GM21526 (cell line): Measurements from ENCODE around the gene FHOD3.

Experiments
- ATAC-seq: cut with Tn5 transposase; IDR thresholded peaks from one replicate; pipeline ENCODE4 v1.9.1; 2021; ENCODE audit warnings: moderate library complexity; ENCODE audit not compliant: unreplicated experiment, low FRiP score

Gene FHOD3

DNA sequence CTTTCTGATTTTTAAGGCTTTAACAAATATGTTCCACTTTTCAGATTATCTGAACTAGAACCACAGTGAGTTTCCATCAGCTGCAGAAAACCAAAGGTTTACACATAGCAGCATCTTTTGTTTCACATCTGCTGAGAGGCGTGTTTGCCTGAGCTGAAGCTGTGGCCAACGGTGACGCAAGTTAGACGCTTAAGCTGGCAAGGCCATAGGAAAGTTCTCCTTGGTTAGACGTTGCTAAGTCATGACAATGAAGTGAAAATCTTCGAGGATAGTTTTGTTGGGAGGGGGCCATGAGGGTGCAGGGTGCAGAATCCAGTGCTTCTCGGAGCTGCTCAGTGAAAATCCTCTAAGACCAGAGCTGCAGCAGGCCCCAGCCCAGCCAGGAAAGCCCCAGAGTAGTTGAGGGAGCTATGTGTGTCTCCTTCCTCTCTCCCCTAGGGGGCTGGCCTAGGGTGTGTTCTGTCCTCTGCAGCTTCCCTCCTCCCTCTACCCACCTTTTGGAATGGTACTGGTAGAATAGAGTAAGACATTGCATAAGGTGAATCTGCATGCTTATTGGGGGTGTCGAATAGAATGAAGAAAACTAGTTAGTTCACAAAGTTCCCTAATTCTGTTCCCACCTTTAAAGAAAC, 105.4 kb downstream of the FHOD3 start:
- ATAC-seq = no peak

DNA sequence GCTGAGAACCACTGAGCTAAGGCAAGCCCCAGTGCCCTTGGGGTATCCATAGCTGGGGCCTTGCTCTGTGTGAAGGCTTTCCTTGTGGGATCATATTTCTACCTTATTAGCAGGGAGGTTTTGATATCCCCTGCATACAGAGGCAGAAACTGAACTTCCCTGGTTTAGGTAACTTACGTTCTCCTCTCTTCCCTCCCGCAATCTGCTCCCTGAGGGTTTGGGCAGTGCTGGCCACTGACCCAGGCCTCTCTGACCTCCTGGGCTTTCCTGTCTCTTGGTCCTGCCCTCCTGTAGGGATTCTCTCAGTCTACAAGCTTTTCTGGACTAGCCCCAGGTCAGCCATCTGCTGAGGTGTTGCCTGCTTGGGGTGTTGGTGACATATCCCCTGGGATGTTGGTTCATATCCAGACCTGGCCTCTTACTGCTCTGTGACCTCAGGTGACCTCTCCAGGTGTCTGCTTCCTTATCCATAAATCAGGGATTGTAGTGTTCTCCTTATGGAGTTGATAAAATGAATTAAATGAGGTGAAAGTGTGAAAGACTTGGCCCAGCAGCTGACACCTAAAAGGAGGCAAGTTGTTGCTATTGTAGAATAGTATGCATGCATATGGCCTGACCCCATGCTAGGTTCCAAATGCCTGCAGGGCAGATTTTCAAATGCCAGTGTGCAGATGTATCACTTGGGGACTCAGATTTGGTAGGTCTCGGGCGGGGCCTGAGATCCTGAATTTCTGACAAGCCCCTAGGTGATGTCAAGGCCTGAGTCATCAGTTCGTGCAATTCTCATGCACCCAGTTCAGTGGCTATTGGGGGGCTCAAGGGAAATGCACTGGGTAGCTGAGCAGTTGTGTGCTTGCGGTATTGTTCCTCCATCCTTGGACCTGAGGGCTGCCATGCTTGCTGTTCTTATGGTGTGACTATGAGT, 106.6 kb downstream of the FHOD3 start:
- no peak for ATAC-seq

GRCh38 chr18:36405611-36406010, 108.1 kb downstream of the FHOD3 start:
- ATAC-seq = no peak

DNA sequence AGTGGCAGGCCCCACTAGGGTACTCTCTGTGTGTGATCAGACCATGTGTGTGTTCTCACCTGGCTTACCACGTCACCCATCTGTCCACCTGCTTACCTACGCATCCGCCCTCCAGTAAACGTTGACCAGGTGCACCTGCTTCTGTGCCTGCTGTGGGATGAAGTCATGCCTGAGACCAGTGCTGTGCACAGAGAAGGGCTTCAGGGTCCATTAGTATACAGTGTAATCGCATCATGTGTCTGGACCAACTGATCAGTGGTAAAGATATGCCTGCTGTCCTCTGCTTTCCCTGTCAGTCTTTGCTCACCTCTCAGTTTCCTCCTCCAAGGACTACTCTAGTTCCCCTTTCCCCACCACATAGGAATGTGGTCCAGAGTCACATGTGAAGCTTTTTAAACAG, 109.3 kb downstream of the FHOD3 start:
- ATAC-seq = no peak

GRCh38 chr18:36408606-36409005, 111.1 kb downstream of the FHOD3 start:
- ATAC-seq = no peak

GRCh38 chr18:36409779-36410178, 112.3 kb downstream of the FHOD3 start:
- no peak for ATAC-seq

- ATAC-seq = no peak
These were observed 112.8 kb downstream of the FHOD3 start for GRCh38 chr18:36410346-36410745.

- ATAC-seq = no peak
These were observed 114.2 kb downstream of the FHOD3 start for GRCh38 chr18:36411745-36412168.

DNA sequence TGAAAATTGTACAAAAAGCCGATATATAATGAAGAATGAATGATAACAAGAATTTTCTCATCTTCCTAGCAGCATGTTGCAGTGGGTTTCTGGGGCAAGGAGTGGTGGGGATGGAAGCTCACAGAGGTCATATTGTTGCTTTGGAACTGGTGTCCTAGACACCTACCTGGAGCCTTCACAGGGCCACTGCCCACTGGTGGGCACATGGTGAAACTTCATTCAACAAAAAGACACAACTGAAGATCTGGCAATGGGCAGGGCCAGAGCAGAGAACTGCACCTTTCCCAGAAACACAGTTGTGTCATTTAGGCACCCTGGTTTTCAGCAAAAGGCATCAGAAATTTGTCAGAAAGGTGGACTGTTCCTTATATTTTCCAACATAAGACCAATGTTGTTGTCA, 115.3 kb downstream of the FHOD3 start:
- ATAC-seq = no peak

DNA sequence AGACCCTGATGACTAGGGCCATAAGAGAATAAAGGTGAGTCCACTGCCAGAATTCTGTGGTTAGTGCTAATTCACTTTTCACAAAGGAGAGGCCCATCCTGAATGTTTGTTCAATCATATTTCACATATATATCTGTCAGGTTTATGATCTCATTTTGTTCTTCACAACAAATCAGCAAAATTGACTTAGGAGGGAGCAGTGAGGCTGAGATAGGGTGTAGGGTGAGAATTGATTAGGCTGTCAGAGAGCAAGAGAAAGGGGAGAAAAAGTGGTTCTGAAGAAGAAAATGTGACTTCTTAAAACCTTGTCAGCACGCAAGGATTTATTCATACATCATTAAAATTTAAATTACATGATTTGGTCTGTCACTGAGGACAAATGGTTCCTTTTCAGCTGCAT, 117.7 kb downstream of the FHOD3 start:
- no peak for ATAC-seq

GRCh38 chr18:36415625-36416024, 118.1 kb downstream of the FHOD3 start:
- ATAC-seq = no peak

- ATAC-seq = no peak
These were observed 121.8 kb downstream of the FHOD3 start for GRCh38 chr18:36419188-36419899.

DNA sequence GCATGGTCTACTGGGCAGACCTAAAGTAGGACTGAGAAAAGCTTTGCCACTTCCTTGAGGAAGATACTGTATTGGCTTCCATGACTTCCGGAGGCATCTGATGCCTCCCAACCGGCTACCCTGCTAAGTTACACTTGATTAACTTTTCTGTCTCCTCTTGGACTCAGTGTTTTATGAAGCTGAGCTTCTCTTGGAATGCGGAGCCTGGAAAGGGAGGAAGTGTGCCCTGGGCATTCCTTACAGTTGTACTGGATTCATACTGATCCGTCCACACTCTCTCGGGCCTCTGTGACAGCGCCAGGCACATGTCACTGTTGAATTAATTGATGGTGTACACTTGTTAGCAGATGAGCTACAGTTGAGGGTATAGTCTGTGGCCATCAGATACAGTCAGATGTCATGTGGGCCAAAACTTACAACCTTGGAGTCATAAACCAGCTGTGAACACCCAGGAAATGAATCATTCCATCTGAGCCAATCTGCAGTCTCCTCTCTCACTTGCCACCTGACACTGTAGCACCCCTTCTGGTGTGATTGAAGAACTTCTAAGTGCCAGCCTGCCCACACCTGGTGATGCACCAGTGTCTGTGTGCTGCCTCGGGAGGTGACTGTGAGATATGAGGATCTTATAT, 122.5 kb downstream of the FHOD3 start:
- peak; percentile 55 for ATAC-seq

GRCh38 chr18:36420826-36421225, 123.3 kb downstream of the FHOD3 start:
- ATAC-seq = no peak

GRCh38 chr18:36424741-36425142, 127.2 kb downstream of the FHOD3 start:
- no peak for ATAC-seq

DNA sequence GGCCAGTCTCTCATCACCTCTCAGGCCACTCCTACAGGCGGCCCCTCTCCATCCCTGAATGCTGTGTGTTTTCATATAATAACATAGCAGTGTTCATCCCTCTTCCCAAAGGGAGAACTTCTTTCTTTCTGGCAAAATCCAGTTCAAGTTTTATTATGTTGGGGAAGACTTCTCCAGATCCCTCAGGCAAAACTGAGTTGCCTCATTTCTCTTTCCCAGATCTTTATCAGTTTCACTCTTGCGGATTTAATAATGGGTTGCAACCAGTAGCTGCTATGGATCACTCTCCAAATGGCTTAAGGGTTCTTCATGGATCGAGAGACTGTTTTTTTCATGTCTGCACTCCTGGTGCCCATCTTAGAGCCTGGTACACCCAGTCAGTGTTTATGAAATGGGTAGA, 129.9 kb downstream of the FHOD3 start:
- no peak for ATAC-seq

- no peak for ATAC-seq
These were observed 130.3 kb downstream of the FHOD3 start for GRCh38 chr18:36427831-36428230.

DNA sequence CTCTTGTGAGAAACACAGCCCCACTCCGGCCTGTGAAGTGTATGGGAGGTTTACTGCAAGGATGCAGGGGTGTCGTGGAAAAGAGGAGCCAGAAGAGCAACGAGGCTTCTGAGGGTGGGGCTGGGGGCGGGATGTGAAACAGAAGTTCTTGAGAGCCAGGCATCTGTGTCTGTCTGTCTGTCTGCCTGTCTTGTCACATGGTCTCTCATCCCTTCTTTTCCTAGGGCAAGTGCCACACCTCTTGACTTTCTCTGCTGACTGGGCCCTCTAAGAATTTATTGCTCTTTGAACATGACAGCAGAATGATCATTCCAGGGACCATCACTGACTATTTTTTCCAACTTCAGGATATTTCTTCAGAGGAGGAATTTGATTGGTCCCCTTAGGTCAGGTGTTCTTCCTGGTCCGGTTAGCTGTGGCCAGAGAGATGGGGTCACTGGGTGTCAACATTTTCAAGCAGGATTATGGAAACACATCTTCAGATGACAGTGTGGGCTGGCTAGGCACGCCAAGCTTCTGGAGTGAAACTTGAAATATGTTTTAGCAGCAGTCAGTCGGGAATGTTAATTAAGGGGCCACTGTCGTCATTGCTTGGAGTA, 131.0 kb downstream of the FHOD3 start:
- no peak for ATAC-seq

- no peak for ATAC-seq
These were observed 135.5 kb downstream of the FHOD3 start for GRCh38 chr18:36432880-36433555.

- ATAC-seq = no peak
These were observed 138.9 kb downstream of the FHOD3 start for GRCh38 chr18:36436387-36436786.
